NCI-H2107 treated with DMSO at 0.1 percent for 48 hours (cell line): ENCODE data around the gene MAP4K4.

Experiments
- DNase-seq: peaks from one replicate; lab custom pipeline; 2025; ENCODE audit not compliant: unreplicated experiment; lab: John Stamatoyannopoulos, UW

Gene MAP4K4

GRCh38 chr2:101863534-101863933 lies 166.0 kb downstream of the MAP4K4 start:
- no peak for DNase-seq

- DNase-seq: no peak
Observed at GRCh38 chr2:101864426-101864825, 166.9 kb downstream of the MAP4K4 start.

- no peak for DNase-seq
Observed at GRCh38 chr2:101868525-101868924, 171.0 kb downstream of the MAP4K4 start.

- no peak for DNase-seq
Observed at GRCh38 chr2:101869527-101869926, 172.0 kb downstream of the MAP4K4 start.

GRCh38 chr2:101870444-101870843 lies 172.9 kb downstream of the MAP4K4 start:
- no peak for DNase-seq

- DNase-seq: no peak
Observed at GRCh38 chr2:101871480-101871879, 174.0 kb downstream of the MAP4K4 start.

GRCh38 chr2:101872480-101872879 lies 175.0 kb downstream of the MAP4K4 start:
- DNase-seq: no peak

- DNase-seq: no peak
Observed at GRCh38 chr2:101873543-101873942, 176.0 kb downstream of the MAP4K4 start.

- DNase-seq: no peak
Observed at GRCh38 chr2:101874069-101874468, 176.6 kb downstream of the MAP4K4 start.

GRCh38 chr2:101879466-101879865 lies 182.0 kb downstream of the MAP4K4 start:
- DNase-seq: no peak

GRCh38 chr2:101881131-101881530 lies 183.6 kb downstream of the MAP4K4 start:
- no peak for DNase-seq

- DNase-seq: no peak
Observed at GRCh38 chr2:101882769-101883307, 185.3 kb downstream of the MAP4K4 start.

- peak; percentile 11 for DNase-seq
Observed at GRCh38 chr2:101883860-101884259, 186.4 kb downstream of the MAP4K4 start.

GRCh38 chr2:101884423-101884822 lies 186.9 kb downstream of the MAP4K4 start:
- DNase-seq: no peak

- DNase-seq: no peak
Observed at GRCh38 chr2:101887328-101887727, 189.8 kb downstream of the MAP4K4 start.

- no peak for DNase-seq
Observed at GRCh38 chr2:101889460-101890098, 192.1 kb downstream of the MAP4K4 start.

GRCh38 chr2:101892377-101892776 lies 194.9 kb downstream of the MAP4K4 start:
- no peak for DNase-seq

GRCh38 chr2:101893681-101894381 lies 196.3 kb downstream of the MAP4K4 start:
- DNase-seq: no peak

- no peak for DNase-seq
Observed at GRCh38 chr2:101895039-101895438, 197.5 kb downstream of the MAP4K4 start.

GRCh38 chr2:101895819-101896322 lies 198.4 kb downstream of the MAP4K4 start:
- DNase-seq: no peak

- no peak for DNase-seq
Observed at GRCh38 chr2:101897301-101897700, 199.8 kb downstream of the MAP4K4 start.

- DNase-seq: no peak
Observed at GRCh38 chr2:101899265-101899664, 201.8 kb downstream of the MAP4K4 start.
